Small intestine (tissue), 7 donors: ENCODE data around the gene PTH2. TPM values are rescaled to one million over a fixed set of nuclear protein-coding genes. Genes with fewer than 3 reads are reported as not detected.

Source experiments
- DNase-seq, 2 donors: peaks; one replicate each; pipeline versions ENCODE4 v3.0.0 to v3.0.0-alpha.2; 2013
- FAIRE-seq: peaks from 2 replicates; lab custom pipeline; 2012; peaks lifted over from hg19 to GRCh38; lab: Jason Lieb, UNC
- H3K27ac ChIP-seq, 3 donors: one replicate each; pipeline ENCODE4 v1.5.1; 2013; ENCODE audit warnings: low read length in 2 of 3, mild to moderate bottlenecking in 2 of 3, control low read depth in 1 of 3, inconsistent platforms in 1 of 3, low read depth in 1 of 3, moderate library complexity in 1 of 3
- H3K27me3 ChIP-seq, 3 donors: one replicate each; pipeline ENCODE4 v1.6.1; 2013; ENCODE audit warnings: low read length in 3 of 3, inconsistent platforms in 1 of 3; ENCODE audit not compliant: control insufficient read depth in 3 of 3, insufficient read depth in 3 of 3
- H3K36me3 ChIP-seq, 3 donors: one replicate each; pipeline ENCODE4 v1.6.1; 2013; ENCODE audit warnings: low read length in 3 of 3, inconsistent platforms in 1 of 3, low read depth in 1 of 3, mild to moderate bottlenecking in 1 of 3, moderate library complexity in 1 of 3; ENCODE audit not compliant: control insufficient read depth in 3 of 3, insufficient read depth in 2 of 3
- H3K4me1 ChIP-seq, 3 donors: one replicate each; pipeline ENCODE4 v1.6.1; 2013; ENCODE audit warnings: low read length in 2 of 3, inconsistent platforms in 1 of 3, low read depth in 1 of 3, mild to moderate bottlenecking in 1 of 3, moderate library complexity in 1 of 3; ENCODE audit not compliant: control insufficient read depth in 3 of 3, insufficient read depth in 2 of 3
- H3K4me3 ChIP-seq, 3 donors: one replicate each; pipeline ENCODE4 v1.5.1; 2013; ENCODE audit warnings: low read length in 3 of 3, control low read depth in 1 of 3, inconsistent platforms in 1 of 3, low read depth in 1 of 3, mild to moderate bottlenecking in 1 of 3, moderate library complexity in 1 of 3
- H3K9me3 ChIP-seq, 2 donors: one replicate each; pipeline ENCODE4 v1.6.1; 2013; ENCODE audit warnings: low read depth in 1 of 2, low read length in 1 of 2; ENCODE audit not compliant: control insufficient read depth in 2 of 2, insufficient read depth in 1 of 2
- WGBS, 3 donors: extraction: QIAGEN DNeasy Blood & Tissue Kit; methylation state at CpG; one replicate each; pipeline ENCODE4 v1.1.7; 2013; 5-methylcytosine and 5-hydroxymethylcytosine counted together
- polyA plus RNA-seq, 4 donors: library from polyadenylated mRNA; stranded (reverse) in 3 of 4; unstranded in 1 of 4; fragments of 200-250 nt in 3 of 4; fragments of 120-200 nt in 1 of 4; gene quantifications; one replicate each; pipeline versions ENCODE4 v1.2.1 to v1.2.3, GENCODE V29; 2013
- donor health status: healthy with polysubstance abuse.
- donor health status: control.
- donor health status: control.
- donor health status: Bipolar disorder and iron deficiency.
- donor health status: healthy.

Gene PTH2
- polyA plus RNA-seq, 4 donors = not detected

DNA sequence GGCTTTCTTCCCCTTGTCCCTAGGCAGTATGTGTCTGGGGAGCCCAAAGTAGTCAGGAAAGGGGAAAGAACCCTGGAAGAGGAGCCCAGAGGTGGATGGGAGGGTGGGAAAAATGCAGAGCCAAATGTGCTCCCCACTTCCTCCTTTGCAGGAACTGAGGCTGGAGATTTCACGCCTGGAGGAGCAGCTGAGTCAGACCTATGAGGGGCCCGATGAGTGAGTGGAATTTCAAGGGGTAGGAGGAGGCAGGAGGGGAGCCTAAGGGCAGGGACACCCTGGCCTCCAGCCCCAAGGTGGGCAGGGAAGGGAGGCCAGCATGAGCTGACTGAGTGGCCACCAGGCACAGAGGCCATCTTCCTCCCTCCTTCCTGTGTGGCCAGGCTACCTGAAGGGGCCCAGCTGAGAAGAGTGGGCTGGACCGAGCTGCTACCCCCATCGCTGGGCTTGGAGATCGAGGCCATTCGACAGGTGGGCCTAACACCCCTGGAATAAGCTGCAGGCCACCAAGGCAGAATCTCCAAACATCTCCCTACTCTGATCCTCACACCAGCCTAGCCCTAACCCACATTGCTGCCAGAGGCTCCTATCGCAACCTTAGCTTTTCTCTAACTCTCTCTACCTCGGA, 14.3 kb downstream of the PTH2 start:
- no peak for DNase-seq
- no peak for FAIRE-seq
- 72 to 82% (median 78%) methylated on average over 6 to 8 of the region's 8 CpGs for WGBS, 3 donors
- no peak overlapping the region for H3K4me3 ChIP-seq
- no peaks in the 10 kb centered on the region for H3K4me1 ChIP-seq
- H3K9me3 ChIP-seq = no peaks in the 10 kb centered on the region
- peaks cover 0 to 11% (median 2%) of the 10 kb centered on the region in 3 donors for H3K27me3 ChIP-seq
- peak overlapping the region in 1 of 3 donors; percentile 47 for H3K27ac ChIP-seq
- no peaks in the 10 kb centered on the region for H3K36me3 ChIP-seq

DNA sequence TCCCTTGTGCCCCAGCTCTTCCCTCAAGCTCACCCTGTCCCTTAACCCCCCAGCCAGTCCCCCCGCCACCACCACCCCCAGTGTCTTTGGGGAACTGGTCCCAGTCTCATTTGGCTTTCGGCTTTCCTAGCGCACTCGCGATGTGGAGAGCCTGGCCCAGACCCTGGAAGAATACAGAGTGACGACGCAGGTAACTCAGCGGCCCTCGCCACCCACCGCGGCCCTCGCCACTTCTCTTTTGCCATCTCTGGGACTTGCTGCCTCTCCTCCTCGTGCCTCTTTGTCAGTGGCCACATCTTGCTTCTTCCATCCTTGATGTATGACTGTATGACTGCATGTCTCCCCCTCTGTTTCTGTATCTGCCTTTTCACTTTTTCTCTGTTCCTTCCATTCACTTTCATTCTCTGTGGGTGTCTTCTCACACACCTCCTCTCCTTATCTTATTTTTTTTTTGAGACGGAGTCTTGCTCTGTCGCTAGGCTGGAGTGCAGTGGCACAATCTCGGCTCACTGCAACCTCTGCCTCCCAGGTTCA, 15.7 kb downstream of the PTH2 start:
- no peak for FAIRE-seq
- WGBS, 3 donors = 81 to 88% (median 82%) methylated on average over 16 of the region's 16 CpGs
- H3K4me1 ChIP-seq = no peaks in the 10 kb centered on the region

DNA sequence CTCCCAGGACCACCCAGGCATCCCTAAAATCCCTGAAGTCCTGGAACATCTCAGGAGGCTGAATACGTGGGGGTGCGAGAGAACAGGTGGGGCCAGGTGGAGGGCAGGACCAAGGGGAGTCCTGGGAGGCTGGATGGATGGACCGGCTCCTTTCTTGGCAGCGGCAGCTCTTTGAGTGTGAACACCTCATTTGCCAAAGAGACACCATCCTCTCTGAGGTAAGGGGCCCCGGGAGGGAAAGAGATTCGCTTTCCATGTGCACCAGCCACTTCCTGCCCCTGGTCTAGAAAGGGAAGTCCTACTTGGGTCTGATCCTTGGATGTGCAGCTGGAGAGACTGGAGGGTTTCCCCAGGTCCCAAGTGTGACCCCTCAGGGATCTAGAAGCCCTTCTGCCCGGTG, 16.2 kb downstream of the PTH2 start:
- FAIRE-seq (no peak), DNase-seq (no peak)
- Histone ChIP-seq H3K9me3 (no peaks in the 10 kb centered on the region), H3K27me3 (peaks cover 0 to 9% (median 0%) of the 10 kb centered on the region in 3 donors), H3K4me3 (no peak overlapping the region), H3K4me1 (no peaks in the 10 kb centered on the region), H3K36me3 (no peaks in the 10 kb centered on the region), H3K27ac (no peak overlapping the region)
- WGBS, 3 donors = 64 to 85% (median 68%) methylated on average over 6 to 7 of the region's 7 CpGs

More for the DNA sequence above, 15.7 kb downstream of the PTH2 start:
- H3K27ac ChIP-seq = no peak overlapping the region
- peaks cover 0 to 11% (median 0%) of the 10 kb centered on the region in 3 donors for H3K27me3 ChIP-seq
- H3K4me3 ChIP-seq = no peak overlapping the region
- H3K36me3 ChIP-seq = no peaks in the 10 kb centered on the region
- no peak for DNase-seq
- no peaks in the 10 kb centered on the region for H3K9me3 ChIP-seq

- WGBS, 3 donors = 54 to 63% (median 60%) methylated on average over 7 of the region's 7 CpGs
- FAIRE-seq = no peak
- no peak overlapping the region for H3K27ac ChIP-seq
These were observed 19.6 kb downstream of the PTH2 start for GRCh38 chr19:49403404-49404187.

GRCh38 chr19:49400029-49400428, 23.2 kb downstream of the PTH2 start:
- 89 to 96% (median 95%) methylated on average over 6 of the region's 6 CpGs for WGBS, 3 donors
- no peak for DNase-seq
- FAIRE-seq = no peak

More at GRCh38 chr19:49403404-49404187, 19.6 kb downstream of the PTH2 start:
- peaks cover 0 to 6% (median 0%) of the 10 kb centered on the region in 3 donors for H3K27me3 ChIP-seq
- H3K4me3 ChIP-seq = no peak overlapping the region
- DNase-seq = no peak
- no peaks in the 10 kb centered on the region for H3K9me3 ChIP-seq
- no peaks in the 10 kb centered on the region for H3K4me1 ChIP-seq
- no peaks in the 10 kb centered on the region for H3K36me3 ChIP-seq

GRCh38 chr19:49398931-49399330, 24.3 kb downstream of the PTH2 start:
- FAIRE-seq = no peak

More at GRCh38 chr19:49400029-49400428, 23.2 kb downstream of the PTH2 start:
- Histone ChIP-seq H3K9me3 (no peaks in the 10 kb centered on the region), H3K4me1 (no peaks in the 10 kb centered on the region), H3K4me3 (no peak overlapping the region), H3K27ac (no peak overlapping the region), H3K36me3 (no peaks in the 10 kb centered on the region), H3K27me3 (peaks cover 0 to 2% (median 0%) of the 10 kb centered on the region in 3 donors)

GRCh38 chr19:49398001-49398615, 25.1 kb downstream of the PTH2 start:
- Histone ChIP-seq H3K36me3 (no peaks in the 10 kb centered on the region), H3K27ac (no peak overlapping the region), H3K9me3 (no peaks in the 10 kb centered on the region), H3K4me3 (no peak overlapping the region), H3K4me1 (no peaks in the 10 kb centered on the region), H3K27me3 (peaks cover 0 to 16% (median 0%) of the 10 kb centered on the region in 3 donors)
- WGBS, 3 donors = 64 to 77% (median 71%) methylated on average over 11 of the region's 11 CpGs
- DNase-seq = no peak
- no peak for FAIRE-seq

More at GRCh38 chr19:49398931-49399330, 24.3 kb downstream of the PTH2 start:
- WGBS, 3 donors = 68 to 84% (median 76%) methylated on average over 6 of the region's 6 CpGs
- H3K36me3 ChIP-seq = no peaks in the 10 kb centered on the region
- H3K27ac ChIP-seq = no peak overlapping the region
- H3K4me1 ChIP-seq = no peaks in the 10 kb centered on the region
- H3K27me3 ChIP-seq = peaks cover 0 to 9% (median 0%) of the 10 kb centered on the region in 3 donors
- H3K9me3 ChIP-seq = no peaks in the 10 kb centered on the region
- no peak overlapping the region for H3K4me3 ChIP-seq
- DNase-seq = no peak
